ENCODE results near the gene USP36. TPM values are rescaled to one million over a fixed set of nuclear protein-coding genes. Genes with fewer than 3 reads are reported as not detected.
A peak's percentile ranks its signal among the peaks of the same experiment; 100 is the strongest.

Gene USP36
- total RNA-seq, 1 donor from 2014 or later, result 128 TPM

GRCh38 chr17:78823282-78824046 lies 17.1 kb downstream of the USP36 start:
- H3K27ac Mint-ChIP-seq, result no peak overlapping the region
- H3K36me3 Mint-ChIP-seq (ENCODE audit: low read depth), result peaks cover 89% of the 10 kb centered on the region
- H3K4me1 Mint-ChIP-seq, result peaks cover 56% of the 10 kb centered on the region
- H3K27me3 Mint-ChIP-seq, result no peaks in the 10 kb centered on the region
- H3K4me3 Mint-ChIP-seq, result no peak overlapping the region
- DNase-seq, result no peak
- no peaks in the 10 kb centered on the region for H3K9me3 Mint-ChIP-seq
- intact Hi-C loops (cut with micrococcal nuclease), result no loop called here

- intact Hi-C loops (cut with micrococcal nuclease), result no loop called here
- peak overlapping the region; percentile 44 for H3K27ac Mint-ChIP-seq
- no peaks in the 10 kb centered on the region for H3K9me3 Mint-ChIP-seq
- H3K27me3 Mint-ChIP-seq, result no peaks in the 10 kb centered on the region
- peaks cover 56% of the 10 kb centered on the region for H3K4me1 Mint-ChIP-seq
- no peak for DNase-seq
- no peak overlapping the region for H3K4me3 Mint-ChIP-seq
- H3K36me3 Mint-ChIP-seq (ENCODE audit: low read depth), result peaks cover 84% of the 10 kb centered on the region
Measured at GRCh38 chr17:78822552-78822951, 18.1 kb downstream of the USP36 start.

- H3K36me3 Mint-ChIP-seq (ENCODE audit: low read depth), result peaks cover 86% of the 10 kb centered on the region
- H3K9me3 Mint-ChIP-seq, result no peaks in the 10 kb centered on the region
- intact Hi-C loops (cut with micrococcal nuclease), result no loop called here
- H3K27ac Mint-ChIP-seq, result no peak overlapping the region
- DNase-seq, result no peak
- H3K4me3 Mint-ChIP-seq, result no peak overlapping the region
- H3K27me3 Mint-ChIP-seq, result no peaks in the 10 kb centered on the region
- H3K4me1 Mint-ChIP-seq, result peaks cover 62% of the 10 kb centered on the region
Measured at GRCh38 chr17:78821961-78822360, 18.7 kb downstream of the USP36 start.

GRCh38 chr17:78820841-78821240 lies 19.8 kb downstream of the USP36 start:
- no peak for DNase-seq
- Mint-ChIP-seq H3K27ac (peak overlapping the region; percentile 67), H3K36me3 (ENCODE audit: low read depth) (peaks cover 82% of the 10 kb centered on the region), H3K27me3 (no peaks in the 10 kb centered on the region), H3K4me3 (no peak overlapping the region), H3K4me1 (peaks cover 66% of the 10 kb centered on the region), H3K9me3 (no peaks in the 10 kb centered on the region)
- intact Hi-C loops (cut with micrococcal nuclease), result no loop called here

GRCh38 chr17:78819806-78820792 lies 20.5 kb downstream of the USP36 start:
- Mint-ChIP-seq H3K9me3 (no peaks in the 10 kb centered on the region), H3K36me3 (ENCODE audit: low read depth) (peaks cover 82% of the 10 kb centered on the region), H3K27me3 (no peaks in the 10 kb centered on the region)

GRCh38 chr17:78819402-78819801 lies 21.2 kb downstream of the USP36 start:
- H3K36me3 Mint-ChIP-seq (ENCODE audit: low read depth), result peaks cover 80% of the 10 kb centered on the region
- DNase-seq, result peak; percentile 75
- peak overlapping the region; percentile 70 for H3K4me3 Mint-ChIP-seq
- H3K27ac Mint-ChIP-seq, result peak overlapping the region; percentile 79
- peaks cover 55% of the 10 kb centered on the region for H3K4me1 Mint-ChIP-seq
- intact Hi-C loops (cut with micrococcal nuclease), result loop anchor here (2.0 to 5.0 kb wide), 2 partner anchors 42 to 71 kb away; no protein-coding TSS in a partner anchor
- H3K9me3 Mint-ChIP-seq, result no peaks in the 10 kb centered on the region
- no peaks in the 10 kb centered on the region for H3K27me3 Mint-ChIP-seq

More at GRCh38 chr17:78819806-78820792, 20.5 kb downstream of the USP36 start:
- peak; percentile 69 for DNase-seq
- Mint-ChIP-seq H3K4me1 (peaks cover 61% of the 10 kb centered on the region), H3K27ac (peak overlapping the region; percentile 79), H3K4me3 (peak overlapping the region; percentile 70)
- intact Hi-C loops (cut with micrococcal nuclease), result loop anchor here (2.0 to 5.0 kb wide), 2 partner anchors 43 to 71 kb away; no protein-coding TSS in a partner anchor

GRCh38 chr17:78818932-78819331 lies 21.7 kb downstream of the USP36 start:
- Mint-ChIP-seq H3K9me3 (no peaks in the 10 kb centered on the region), H3K27ac (peak overlapping the region; percentile 79), H3K27me3 (no peaks in the 10 kb centered on the region), H3K4me1 (peaks cover 54% of the 10 kb centered on the region), H3K36me3 (ENCODE audit: low read depth) (peaks cover 81% of the 10 kb centered on the region), H3K4me3 (peak overlapping the region; percentile 70)
- DNase-seq, result peak; percentile 91
- intact Hi-C loops (cut with micrococcal nuclease), result loop anchor here (2.0 to 5.0 kb wide), 2 partner anchors 42 to 70 kb away; no protein-coding TSS in a partner anchor

GRCh38 chr17:78818152-78818846 lies 22.3 kb downstream of the USP36 start:
- peak; percentile 74 for DNase-seq
- Mint-ChIP-seq H3K27ac (peak overlapping the region; percentile 79), H3K4me1 (peaks cover 55% of the 10 kb centered on the region), H3K9me3 (no peaks in the 10 kb centered on the region), H3K27me3 (no peaks in the 10 kb centered on the region), H3K36me3 (ENCODE audit: low read depth) (peaks cover 78% of the 10 kb centered on the region), H3K4me3 (peak overlapping the region; percentile 70)
- intact Hi-C loops (cut with micrococcal nuclease), result loop anchor here (2.0 to 5.0 kb wide), 2 partner anchors 41 to 69 kb away; no protein-coding TSS in a partner anchor

- Mint-ChIP-seq H3K27me3 (no peaks in the 10 kb centered on the region), H3K27ac (peak overlapping the region; percentile 90), H3K36me3 (ENCODE audit: low read depth) (peaks cover 76% of the 10 kb centered on the region), H3K9me3 (no peaks in the 10 kb centered on the region), H3K4me1 (peaks cover 55% of the 10 kb centered on the region), H3K4me3 (peak overlapping the region; percentile 69)
- intact Hi-C loops (cut with micrococcal nuclease), result loop anchor here (1.0 to 5.0 kb wide), 2 partner anchors 23 to 40 kb away; partner anchors contain the start of gene USP36
- DNase-seq, result peak; percentile 92
Measured at GRCh38 chr17:78817123-78817522, 23.5 kb downstream of the USP36 start.

GRCh38 chr17:78815696-78816095 lies 24.9 kb downstream of the USP36 start:
- H3K4me1 Mint-ChIP-seq, result peaks cover 43% of the 10 kb centered on the region
- H3K9me3 Mint-ChIP-seq, result no peaks in the 10 kb centered on the region
- H3K27ac Mint-ChIP-seq, result no peak overlapping the region
- H3K36me3 Mint-ChIP-seq (ENCODE audit: low read depth), result peaks cover 76% of the 10 kb centered on the region
- intact Hi-C loops (cut with micrococcal nuclease), result loop anchor here (5.0 kb wide), 1 partner anchor 38 kb away; no protein-coding TSS in a partner anchor
- H3K4me3 Mint-ChIP-seq, result no peak overlapping the region
- H3K27me3 Mint-ChIP-seq, result no peaks in the 10 kb centered on the region
- DNase-seq, result no peak

- H3K4me3 Mint-ChIP-seq, result no peak overlapping the region
- H3K27me3 Mint-ChIP-seq, result no peaks in the 10 kb centered on the region
- DNase-seq, result no peak
- H3K4me1 Mint-ChIP-seq, result peaks cover 24% of the 10 kb centered on the region
- H3K36me3 Mint-ChIP-seq (ENCODE audit: low read depth), result peaks cover 74% of the 10 kb centered on the region
- intact Hi-C loops (cut with micrococcal nuclease), result no loop called here
- no peaks in the 10 kb centered on the region for H3K9me3 Mint-ChIP-seq
- no peak overlapping the region for H3K27ac Mint-ChIP-seq
Measured at GRCh38 chr17:78812855-78813254, 27.8 kb downstream of the USP36 start.

GRCh38 chr17:78808163-78808562 lies 32.5 kb downstream of the USP36 start:
- H3K4me1 Mint-ChIP-seq, result peaks cover 36% of the 10 kb centered on the region
- no peak for DNase-seq
- no peaks in the 10 kb centered on the region for H3K27me3 Mint-ChIP-seq
- H3K27ac Mint-ChIP-seq, result no peak overlapping the region
- intact Hi-C loops (cut with micrococcal nuclease), result no loop called here
- H3K9me3 Mint-ChIP-seq, result no peaks in the 10 kb centered on the region
- H3K36me3 Mint-ChIP-seq (ENCODE audit: low read depth), result peaks cover 76% of the 10 kb centered on the region
- H3K4me3 Mint-ChIP-seq, result no peak overlapping the region

- Mint-ChIP-seq H3K9me3 (no peaks in the 10 kb centered on the region), H3K4me3 (peak overlapping the region; percentile 15), H3K4me1 (peaks cover 39% of the 10 kb centered on the region), H3K36me3 (ENCODE audit: low read depth) (peaks cover 72% of the 10 kb centered on the region), H3K27ac (peak overlapping the region; percentile 75), H3K27me3 (no peaks in the 10 kb centered on the region)
- intact Hi-C loops (cut with micrococcal nuclease), result no loop called here
- DNase-seq, result peak; percentile 77
Measured at GRCh38 chr17:78806451-78806850, 34.2 kb downstream of the USP36 start.
